ENCODE data around the gene MMP15.

Gene MMP15

DNA sequence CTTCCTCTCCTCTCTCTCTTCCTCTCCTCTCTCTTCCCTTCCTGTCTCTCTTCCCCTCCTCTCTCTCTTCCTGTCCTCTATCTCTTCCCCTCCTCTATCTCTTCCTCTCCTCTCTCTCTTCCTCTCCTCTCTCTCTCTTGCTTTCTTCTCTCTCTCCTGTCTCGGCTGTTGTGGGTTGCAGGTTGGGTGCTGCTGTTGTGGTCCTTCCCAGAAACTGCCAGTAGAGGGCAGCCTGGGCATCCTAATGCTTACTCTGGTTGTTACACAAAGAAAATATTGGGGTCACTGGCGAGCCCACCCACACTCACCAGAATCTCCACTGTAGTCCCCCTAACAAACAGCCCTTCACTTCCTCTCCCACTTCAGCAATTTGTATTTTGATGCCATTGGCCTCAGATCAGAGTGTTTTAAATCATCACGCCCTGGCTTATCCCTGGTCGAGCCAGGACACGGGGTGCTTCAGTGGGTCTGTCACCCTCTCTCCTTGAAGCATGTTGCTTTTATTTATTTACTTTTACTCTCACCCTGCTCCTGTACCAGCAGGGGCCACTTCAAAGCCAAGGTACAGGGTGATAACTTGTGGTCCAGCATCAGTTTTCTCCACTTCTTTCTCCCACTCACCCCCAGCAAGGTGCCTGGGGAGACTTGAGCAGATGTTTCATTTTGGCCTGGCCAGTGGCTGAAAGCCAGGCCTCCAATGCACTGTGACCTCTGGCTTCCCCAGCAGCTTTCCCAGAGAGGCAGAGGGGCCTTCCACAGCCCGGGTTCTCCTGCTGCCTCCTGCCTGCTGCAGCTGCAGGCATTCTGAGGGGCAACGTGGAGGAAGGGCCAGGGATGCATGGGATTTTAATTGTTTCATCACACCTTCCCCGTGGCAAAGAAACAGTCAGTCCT lies 4.7 kb upstream of the MMP15 start:
- H3K4me1 ChIP-seq (ENCODE audit: low read length) = no peaks in the 10 kb centered on the region; the same call in 1 of the 2 replicates
- peaks cover 4% of the 10 kb centered on the region for H3K27me3 ChIP-seq (ENCODE audit: low read depth, low read length)
- TF ChIP-seq, protein P1, sequence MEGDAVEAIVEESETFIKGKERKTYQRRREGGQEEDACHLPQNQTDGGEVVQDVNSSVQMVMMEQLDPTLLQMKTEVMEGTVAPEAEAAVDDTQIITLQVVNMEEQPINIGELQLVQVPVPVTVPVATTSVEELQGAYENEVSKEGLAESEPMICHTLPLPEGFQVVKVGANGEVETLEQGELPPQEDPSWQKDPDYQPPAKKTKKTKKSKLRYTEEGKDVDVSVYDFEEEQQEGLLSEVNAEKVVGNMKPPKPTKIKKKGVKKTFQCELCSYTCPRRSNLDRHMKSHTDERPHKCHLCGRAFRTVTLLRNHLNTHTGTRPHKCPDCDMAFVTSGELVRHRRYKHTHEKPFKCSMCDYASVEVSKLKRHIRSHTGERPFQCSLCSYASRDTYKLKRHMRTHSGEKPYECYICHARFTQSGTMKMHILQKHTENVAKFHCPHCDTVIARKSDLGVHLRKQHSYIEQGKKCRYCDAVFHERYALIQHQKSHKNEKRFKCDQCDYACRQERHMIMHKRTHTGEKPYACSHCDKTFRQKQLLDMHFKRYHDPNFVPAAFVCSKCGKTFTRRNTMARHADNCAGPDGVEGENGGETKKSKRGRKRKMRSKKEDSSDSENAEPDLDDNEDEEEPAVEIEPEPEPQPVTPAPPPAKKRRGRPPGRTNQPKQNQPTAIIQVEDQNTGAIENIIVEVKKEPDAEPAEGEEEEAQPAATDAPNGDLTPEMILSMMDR (IDR thresholded peaks at IDR 0.05; ENCODE audit: low read depth, low read length) = peak; percentile 89
- no peak for TF ChIP-seq EZH2phosphoT487 (IDR thresholded peaks at IDR 0.05; ENCODE audit: low read depth)
- no peaks in the 10 kb centered on the region for H3K9me3 ChIP-seq (ENCODE audit: insufficient read depth, low read length)
- H3K27ac ChIP-seq (ENCODE audit: low read length) = no peak overlapping the region
- H3K79me2 ChIP-seq (ENCODE audit: low read length) = no peaks in the 10 kb centered on the region
- H2AFZ ChIP-seq (ENCODE audit: low read depth, low read length) = no peak overlapping the region
- H3K4me2 ChIP-seq (ENCODE audit: low read length) = no peak overlapping the region
- no peak overlapping the region for H3K4me3 ChIP-seq (ENCODE audit: low read length)
- no peaks in the 10 kb centered on the region for H3K36me3 ChIP-seq (replicated peaks; ENCODE audit: low read depth, low read length)
- H3K9ac ChIP-seq (ENCODE audit: low read length) = no peak overlapping the region
- no peaks in the 10 kb centered on the region for H4K20me1 ChIP-seq (ENCODE audit: insufficient read depth, low read length)

GRCh38 chr16:58021661-58022551 lies 3.6 kb upstream of the MMP15 start:
- H3K9ac ChIP-seq (ENCODE audit: low read length) = no peak overlapping the region
- no peaks in the 10 kb centered on the region for H3K36me3 ChIP-seq (replicated peaks; ENCODE audit: low read depth, low read length)
- no peaks in the 10 kb centered on the region for H3K9me3 ChIP-seq (ENCODE audit: insufficient read depth, low read length)
- peaks cover 7% of the 10 kb centered on the region for H3K27me3 ChIP-seq (ENCODE audit: low read depth, low read length)
- H3K4me3 ChIP-seq (ENCODE audit: low read length) = no peak overlapping the region
- no peak overlapping the region for H3K27ac ChIP-seq (ENCODE audit: low read length)
- H3K79me2 ChIP-seq (ENCODE audit: low read length) = no peaks in the 10 kb centered on the region
- no peak overlapping the region for H3K4me2 ChIP-seq (ENCODE audit: low read length)
- no peak overlapping the region for H2AFZ ChIP-seq (ENCODE audit: low read depth, low read length)
- no peaks in the 10 kb centered on the region; the same call in 1 of the 2 replicates for H3K4me1 ChIP-seq (ENCODE audit: low read length)
- TF ChIP-seq, protein P1 (IDR thresholded peaks at IDR 0.05; ENCODE audit: low read depth, low read length) = no peak
- no peak for TF ChIP-seq EZH2phosphoT487 (IDR thresholded peaks at IDR 0.05; ENCODE audit: low read depth)
- no peaks in the 10 kb centered on the region; the same call in 1 of the 2 replicates for H4K20me1 ChIP-seq (ENCODE audit: insufficient read depth, low read length)

DNA sequence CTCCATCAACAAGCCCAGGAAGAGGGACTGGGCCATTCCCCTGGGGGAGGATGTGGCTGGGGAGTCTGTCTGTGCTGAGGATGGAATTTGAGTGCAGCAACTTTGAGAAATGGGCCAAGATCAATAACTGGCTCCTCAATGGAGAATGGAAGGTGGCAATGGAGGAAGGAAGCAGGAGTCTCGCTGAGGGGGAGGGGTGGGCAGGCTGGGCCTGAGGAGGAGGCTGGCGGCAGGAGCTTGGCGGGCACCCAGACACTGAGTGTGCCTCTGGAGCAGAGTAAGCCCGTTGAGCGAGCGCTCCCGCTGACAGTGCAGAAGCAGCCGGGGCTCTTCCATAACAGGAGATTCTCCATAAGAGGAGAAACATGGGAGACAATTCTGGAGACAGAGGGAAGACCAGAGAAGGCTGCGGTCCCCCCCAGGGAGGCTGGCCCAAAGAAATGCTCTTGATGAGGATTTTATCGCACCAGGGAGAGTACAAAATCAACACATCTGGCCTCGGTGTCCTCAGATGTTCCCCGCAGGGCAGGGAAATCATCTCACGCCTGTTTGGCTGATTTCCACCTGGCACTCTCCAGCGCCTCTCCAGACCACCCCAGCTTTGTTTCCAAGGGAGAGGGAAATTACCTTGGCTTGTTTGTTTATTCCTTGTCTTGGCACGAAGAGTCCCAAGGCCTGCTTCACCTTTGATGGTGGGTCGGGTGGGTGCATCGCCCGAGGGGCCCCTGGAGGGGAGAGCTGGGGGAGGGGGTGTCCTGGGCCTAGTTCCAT lies 2.8 kb upstream of the MMP15 start:
- Histone ChIP-seq H3K4me2 (ENCODE audit: low read length) (no peak overlapping the region), H3K4me3 (ENCODE audit: low read length) (no peak overlapping the region), H3K27ac (ENCODE audit: low read length) (no peak overlapping the region), H4K20me1 (ENCODE audit: insufficient read depth, low read length) (no peaks in the 10 kb centered on the region; the same call in 1 of the 2 replicates), H3K27me3 (ENCODE audit: low read depth, low read length) (peaks cover 7% of the 10 kb centered on the region), H3K79me2 (ENCODE audit: low read length) (no peaks in the 10 kb centered on the region), H2AFZ (ENCODE audit: low read depth, low read length) (no peak overlapping the region), H3K36me3 (replicated peaks; ENCODE audit: low read depth, low read length) (no peaks in the 10 kb centered on the region), H3K9me3 (ENCODE audit: insufficient read depth, low read length) (no peaks in the 10 kb centered on the region), H3K9ac (ENCODE audit: low read length) (no peak overlapping the region), H3K4me1 (ENCODE audit: low read length) (no peaks in the 10 kb centered on the region; the same call in 1 of the 2 replicates)
- TF ChIP-seq EZH2phosphoT487 (IDR thresholded peaks at IDR 0.05; ENCODE audit: low read depth) = no peak
- TF ChIP-seq, protein P1 (IDR thresholded peaks at IDR 0.05; ENCODE audit: low read depth, low read length) = no peak
